ENCODE measurements around the gene COMMD1. TPM values are rescaled to one million over a fixed set of nuclear protein-coding genes. Genes with fewer than 3 reads are reported as not detected.

Gene COMMD1
- total RNA-seq, 1 donor from 2014 or later = 30.5 TPM

- H3K27me3 Mint-ChIP-seq (ENCODE audit: low read depth) = no peaks in the 10 kb centered on the region
- H3K27ac Mint-ChIP-seq (ENCODE audit: unreplicated experiment) = no peak overlapping the region
- no peak overlapping the region for H3K4me3 Mint-ChIP-seq
- no peaks in the 10 kb centered on the region for H3K36me3 Mint-ChIP-seq (ENCODE audit: low read depth)
- H3K4me1 Mint-ChIP-seq = peaks cover 12% of the 10 kb centered on the region
- DNase-seq (ENCODE audit: low read depth, low spot score) = no peak
- no peaks in the 10 kb centered on the region for H3K9me3 Mint-ChIP-seq
- no peak for TF ChIP-seq CTCF (conservative IDR thresholded peaks at IDR 0.05)
Observed at GRCh38 chr2:62180975-62181374, 275.5 kb downstream of the COMMD1 start.

- no peak for TF ChIP-seq CTCF (conservative IDR thresholded peaks at IDR 0.05)
- Mint-ChIP-seq H3K9me3 (no peaks in the 10 kb centered on the region), H3K4me1 (peaks cover 10% of the 10 kb centered on the region), H3K36me3 (ENCODE audit: low read depth) (no peaks in the 10 kb centered on the region), H3K27me3 (ENCODE audit: low read depth) (no peaks in the 10 kb centered on the region), H3K27ac (ENCODE audit: unreplicated experiment) (no peak overlapping the region), H3K4me3 (no peak overlapping the region)
- DNase-seq (ENCODE audit: low read depth, low spot score) = no peak
Observed at GRCh38 chr2:62181843-62182242, 276.4 kb downstream of the COMMD1 start.

DNA sequence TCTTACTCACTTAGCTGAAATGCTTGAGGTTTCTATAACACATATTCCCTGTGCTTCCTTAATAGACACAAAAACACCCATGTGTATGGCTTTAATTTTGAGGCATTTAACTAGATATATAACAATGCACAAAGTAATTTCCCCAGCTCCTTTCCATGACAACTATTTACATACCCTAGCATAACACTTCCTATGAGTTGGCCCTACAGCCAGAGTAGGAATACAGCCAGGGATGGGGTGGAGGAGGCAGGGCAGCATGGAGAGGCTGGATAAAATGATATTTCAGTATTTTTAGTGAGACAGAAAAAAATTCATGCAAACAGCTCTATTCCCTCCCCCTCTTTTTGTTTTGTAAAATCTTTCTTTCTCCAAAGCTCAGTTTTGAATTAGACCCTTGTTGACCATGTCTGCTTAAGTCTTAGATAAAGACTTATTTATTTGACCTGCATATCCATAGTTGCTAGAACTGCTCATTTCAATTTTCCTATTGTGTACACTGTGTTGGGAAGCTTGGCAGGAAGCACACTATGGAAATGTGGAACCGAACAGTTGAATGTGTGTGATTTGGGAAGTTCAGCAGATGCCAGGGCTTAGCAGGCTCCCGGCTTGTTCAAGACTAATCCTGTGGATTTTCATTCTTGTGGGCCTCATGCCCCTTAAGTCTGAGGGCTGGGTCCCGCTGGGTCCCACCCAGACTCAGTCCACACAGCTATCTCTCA, 279.2 kb downstream of the COMMD1 start:
- H3K4me1 Mint-ChIP-seq = peaks cover 10% of the 10 kb centered on the region
- DNase-seq (ENCODE audit: low read depth, low spot score) = no peak
- H3K9me3 Mint-ChIP-seq = no peaks in the 10 kb centered on the region
- no peak for TF ChIP-seq CTCF (conservative IDR thresholded peaks at IDR 0.05)
- H3K27me3 Mint-ChIP-seq (ENCODE audit: low read depth) = no peaks in the 10 kb centered on the region
- no peak overlapping the region for H3K27ac Mint-ChIP-seq (ENCODE audit: unreplicated experiment)
- no peak overlapping the region for H3K4me3 Mint-ChIP-seq
- no peaks in the 10 kb centered on the region for H3K36me3 Mint-ChIP-seq (ENCODE audit: low read depth)

Other genes starting within 250 kb of the COMMD1 start
- 21.9 and 23.4 TPM in 2 replicates for gene FAM161A, start 51.6 kb upstream of the COMMD1 start, total RNA-seq
- 259 and 277 TPM in 2 replicates for gene CCT4, start 17.0 kb upstream of the COMMD1 start, total RNA-seq

Data from neural crest cell (in vitro differentiated cells).